H7 (cell line): ENCODE results near the gene FSIP1. TPM values are rescaled to one million over a fixed set of nuclear protein-coding genes. Genes with fewer than 3 reads are reported as not detected.

ENCODE experiments used
- DNase-seq: peaks from one replicate; pipeline ENCODE4 v3.0.0; 2012
- H3K27me3 ChIP-seq: 2 replicates; pipeline ENCODE4 v1.6.0; 2011; ENCODE audit warnings: mild to moderate bottlenecking, low read length; ENCODE audit not compliant: control insufficient read depth, insufficient read depth
- H3K36me3 ChIP-seq: replicated peaks from 2 replicates; pipeline ENCODE4 v1.5.1; 2011; ENCODE audit warnings: low read length; ENCODE audit not compliant: control insufficient read depth, insufficient read depth
- H3K4me3 ChIP-seq: 2 replicates; pipeline ENCODE4 v1.5.1; 2011; ENCODE audit warnings: low read depth, mild to moderate bottlenecking, control low read depth, low read length, moderate library complexity; ENCODE audit not compliant: insufficient read depth
- total RNA-seq: library from RNA; depleted of rRNA; stranded (reverse); fragments of >200 nt; shearing (Covaris generic); gene quantifications from 2 replicates; pipeline ENCODE4 v1.2.3, GENCODE V29; 2014

FSIP1 gene
- total RNA-seq, 1 experiment from 2014 or later: 0.52 TPM

DNA sequence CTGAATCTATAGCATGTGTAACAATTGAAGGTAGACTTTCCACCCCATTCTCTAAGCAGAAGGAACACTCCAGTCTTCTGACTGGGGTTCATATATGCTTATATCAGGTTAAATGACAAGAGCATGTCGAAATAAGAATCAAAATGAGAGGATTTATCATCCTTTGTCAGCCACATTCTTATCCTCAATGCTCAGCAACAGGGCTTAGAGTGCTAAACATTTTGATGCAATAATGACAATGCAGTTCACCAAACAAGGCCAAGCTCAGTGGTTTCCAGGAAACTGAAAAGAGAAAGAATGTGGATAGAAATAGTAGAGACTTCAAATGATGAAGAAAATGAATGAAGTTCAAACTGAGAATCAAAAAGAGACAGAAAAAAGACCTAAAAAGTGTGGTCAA, 78.0 kb downstream of the FSIP1 start:
- Histone ChIP-seq H3K27me3 (no peaks in the 10 kb centered on the region), H3K4me3 (no peak overlapping the region), H3K36me3 (no peaks in the 10 kb centered on the region)
- peak; percentile 15 for DNase-seq

DNA sequence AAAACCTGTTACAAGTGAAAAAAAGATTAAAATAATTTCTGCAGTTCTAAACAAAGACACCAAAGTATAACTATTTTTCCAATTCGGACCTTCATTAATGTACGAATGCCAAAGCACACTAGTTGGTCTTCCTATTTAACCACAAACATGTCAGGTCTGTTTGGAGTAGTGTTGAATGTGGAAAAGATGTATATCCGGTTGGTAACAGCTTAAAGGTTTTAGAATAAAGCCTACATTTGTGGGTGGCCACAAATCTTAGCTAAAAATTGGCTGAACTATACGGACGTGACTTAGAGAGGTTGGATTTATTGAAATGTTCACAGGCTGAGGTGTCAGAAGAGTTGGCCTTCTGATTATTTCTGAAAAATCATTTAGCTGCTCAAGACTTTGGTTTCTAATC, 78.4 kb downstream of the FSIP1 start:
- no peak for DNase-seq
- Histone ChIP-seq H3K4me3 (no peak overlapping the region), H3K36me3 (no peaks in the 10 kb centered on the region), H3K27me3 (no peaks in the 10 kb centered on the region)

DNA sequence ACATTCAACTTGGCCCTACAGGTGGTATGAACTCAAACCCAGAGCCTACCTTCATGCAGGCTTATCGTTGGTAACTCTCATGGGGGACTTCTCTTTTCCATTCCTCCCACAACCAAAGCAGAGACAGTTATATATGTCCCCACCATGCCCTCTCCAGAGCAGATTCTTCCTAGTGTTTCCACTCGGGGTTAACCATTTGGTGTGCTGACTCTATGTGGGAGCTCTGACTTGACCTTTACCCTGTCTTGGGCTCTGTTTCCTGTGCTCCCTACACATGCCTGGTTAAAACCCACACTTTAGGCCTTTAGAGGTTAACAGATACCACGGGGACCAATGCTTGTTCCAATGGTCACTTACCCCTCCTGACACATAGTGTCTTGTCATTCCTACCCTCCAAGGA, 80.7 kb downstream of the FSIP1 start:
- H3K27me3 ChIP-seq: no peaks in the 10 kb centered on the region
- no peaks in the 10 kb centered on the region for H3K36me3 ChIP-seq
- H3K4me3 ChIP-seq: no peak overlapping the region
- no peak for DNase-seq

DNA sequence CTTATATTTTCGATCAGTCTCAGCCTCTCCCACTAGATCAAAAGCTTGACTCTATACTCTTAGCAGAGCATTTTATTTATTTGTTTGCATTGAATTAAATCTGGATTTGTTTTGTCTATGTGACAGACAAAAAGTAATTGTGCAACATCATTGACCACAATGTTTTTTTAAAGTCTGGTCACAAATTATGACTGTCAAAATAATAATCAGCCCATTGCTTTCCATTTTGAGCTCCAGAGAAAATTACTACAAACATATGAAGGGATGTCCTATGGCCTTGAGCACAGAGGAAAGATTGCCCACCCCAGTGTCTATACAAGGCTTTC, 82.3 kb downstream of the FSIP1 start:
- DNase-seq: no peak
- Histone ChIP-seq H3K4me3 (no peak overlapping the region), H3K27me3 (no peaks in the 10 kb centered on the region), H3K36me3 (no peaks in the 10 kb centered on the region)

DNA sequence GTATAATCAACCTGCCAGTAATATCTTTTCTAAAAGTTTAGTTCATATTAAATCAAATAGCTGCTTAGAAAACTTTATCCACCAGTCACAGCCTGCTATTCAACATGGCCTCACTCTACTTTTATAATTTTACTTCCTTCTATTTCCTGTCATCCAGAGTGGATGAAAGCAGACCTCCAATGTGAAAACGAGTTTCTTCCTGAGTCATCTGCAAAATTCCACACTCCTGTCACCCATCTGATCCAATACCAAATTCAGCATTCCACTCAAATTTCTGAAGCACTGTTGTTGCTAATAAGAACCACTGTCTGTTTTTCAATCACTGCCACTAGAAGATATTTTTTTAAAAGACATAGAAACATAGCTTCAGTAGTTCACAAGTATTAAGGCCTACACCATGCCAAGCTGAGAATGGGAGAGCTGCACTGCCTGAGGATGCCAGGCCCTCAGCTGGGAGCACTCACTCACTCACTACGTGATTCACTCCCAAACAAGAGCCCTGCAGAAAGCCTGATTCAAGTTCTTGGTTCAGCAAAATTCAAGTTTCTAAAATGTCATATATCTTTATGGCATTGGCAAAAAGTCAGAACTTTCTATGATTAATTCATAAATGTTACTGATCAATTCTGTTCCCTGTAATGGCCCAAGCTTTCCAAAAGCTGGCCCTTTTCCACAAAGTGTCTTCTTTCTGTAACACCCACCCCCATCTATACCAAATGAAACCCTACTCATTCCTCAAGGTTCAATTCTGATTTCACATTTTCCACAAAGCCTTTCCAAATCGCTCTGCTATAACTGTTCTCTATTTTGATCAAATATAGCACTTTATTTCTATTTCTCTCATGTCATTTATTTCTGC, 82.9 kb downstream of the FSIP1 start:
- Histone ChIP-seq H3K4me3 (no peak overlapping the region), H3K36me3 (no peaks in the 10 kb centered on the region), H3K27me3 (no peaks in the 10 kb centered on the region)
- DNase-seq: no peak

DNA sequence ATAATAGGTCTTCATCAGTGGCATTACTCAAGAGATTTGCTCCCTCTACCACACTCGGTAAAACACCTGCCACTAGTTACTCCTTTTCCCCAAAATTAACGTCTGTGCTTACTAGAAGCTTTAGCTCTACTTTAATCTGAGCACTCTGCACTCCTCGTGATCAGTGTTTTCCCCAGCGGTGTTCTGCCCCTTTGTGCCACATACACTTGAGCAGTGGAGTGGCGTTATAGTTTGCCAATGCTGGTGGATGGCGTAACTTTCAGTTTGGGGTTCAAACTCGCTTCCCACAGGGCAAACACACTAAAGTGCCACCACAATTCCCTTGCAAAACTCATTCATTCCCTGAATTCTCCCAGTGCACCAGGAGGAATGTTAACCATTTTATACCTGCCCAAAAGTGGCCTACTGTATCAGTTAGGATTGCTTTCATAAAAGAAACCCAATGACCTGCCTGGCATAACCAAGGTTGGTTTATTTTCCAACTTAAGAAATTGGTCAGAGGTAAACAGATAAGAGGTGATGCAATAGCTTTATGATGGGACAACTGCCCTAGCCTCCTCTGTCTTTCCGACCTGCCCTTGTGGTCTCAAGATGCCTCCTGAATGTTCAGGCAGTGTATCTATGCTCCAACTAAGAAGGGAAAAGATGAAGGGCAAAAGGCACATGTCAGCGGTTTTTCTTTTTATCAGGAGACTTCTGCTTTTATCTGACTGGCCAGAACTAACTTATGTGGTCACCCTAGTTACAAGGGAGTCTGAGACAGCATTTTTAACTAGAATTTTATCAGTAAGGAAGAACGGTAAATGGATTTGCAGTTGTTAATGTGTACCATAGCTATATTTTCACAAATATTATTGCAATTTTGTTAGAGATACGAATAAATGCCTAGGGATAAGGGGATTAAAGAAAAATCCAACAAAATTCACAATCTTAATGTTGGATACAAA, 83.9 kb downstream of the FSIP1 start:
- Histone ChIP-seq H3K27me3 (no peaks in the 10 kb centered on the region), H3K4me3 (no peak overlapping the region), H3K36me3 (no peaks in the 10 kb centered on the region)
- DNase-seq: no peak

DNA sequence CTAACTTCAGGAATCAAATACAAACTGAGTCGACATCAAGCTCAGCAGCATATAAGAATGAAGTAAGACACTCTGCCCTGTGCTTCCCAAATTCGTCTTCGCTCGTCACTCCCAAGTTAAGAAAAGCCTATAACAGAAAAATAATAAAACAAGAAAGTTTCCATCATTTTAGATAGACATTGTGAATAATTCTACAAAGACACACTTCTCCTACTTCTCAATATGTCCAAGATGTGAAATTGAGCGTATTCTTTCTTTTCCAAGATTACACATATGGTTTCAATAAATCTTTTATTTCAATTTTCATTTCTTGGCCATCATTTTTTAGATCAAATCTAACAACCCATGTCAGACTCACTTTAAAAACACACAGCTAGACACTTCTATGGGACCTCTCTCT, 85.1 kb downstream of the FSIP1 start:
- Histone ChIP-seq H3K36me3 (no peaks in the 10 kb centered on the region), H3K4me3 (no peak overlapping the region), H3K27me3 (no peaks in the 10 kb centered on the region)
- no peak for DNase-seq

DNA sequence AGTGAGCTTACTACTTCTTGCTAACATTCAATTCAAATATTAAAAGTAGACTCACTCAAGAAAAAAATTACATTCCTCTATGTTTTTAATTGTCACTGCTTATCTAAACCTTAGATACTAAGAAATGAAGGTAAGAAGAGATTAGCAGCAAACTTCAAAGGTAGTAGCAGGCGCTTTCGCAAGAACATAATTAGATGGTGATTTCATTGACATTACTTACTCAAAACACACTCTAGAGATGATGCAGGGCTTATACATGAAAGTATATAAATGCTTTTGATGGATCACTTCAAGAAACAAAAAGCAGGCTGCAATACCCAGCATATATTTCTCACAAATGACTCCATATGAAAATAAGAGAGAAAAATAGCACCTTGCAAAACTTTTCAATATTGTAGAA, 86.8 kb downstream of the FSIP1 start:
- Histone ChIP-seq H3K4me3 (no peak overlapping the region), H3K27me3 (no peaks in the 10 kb centered on the region), H3K36me3 (no peaks in the 10 kb centered on the region)
- DNase-seq: no peak

DNA sequence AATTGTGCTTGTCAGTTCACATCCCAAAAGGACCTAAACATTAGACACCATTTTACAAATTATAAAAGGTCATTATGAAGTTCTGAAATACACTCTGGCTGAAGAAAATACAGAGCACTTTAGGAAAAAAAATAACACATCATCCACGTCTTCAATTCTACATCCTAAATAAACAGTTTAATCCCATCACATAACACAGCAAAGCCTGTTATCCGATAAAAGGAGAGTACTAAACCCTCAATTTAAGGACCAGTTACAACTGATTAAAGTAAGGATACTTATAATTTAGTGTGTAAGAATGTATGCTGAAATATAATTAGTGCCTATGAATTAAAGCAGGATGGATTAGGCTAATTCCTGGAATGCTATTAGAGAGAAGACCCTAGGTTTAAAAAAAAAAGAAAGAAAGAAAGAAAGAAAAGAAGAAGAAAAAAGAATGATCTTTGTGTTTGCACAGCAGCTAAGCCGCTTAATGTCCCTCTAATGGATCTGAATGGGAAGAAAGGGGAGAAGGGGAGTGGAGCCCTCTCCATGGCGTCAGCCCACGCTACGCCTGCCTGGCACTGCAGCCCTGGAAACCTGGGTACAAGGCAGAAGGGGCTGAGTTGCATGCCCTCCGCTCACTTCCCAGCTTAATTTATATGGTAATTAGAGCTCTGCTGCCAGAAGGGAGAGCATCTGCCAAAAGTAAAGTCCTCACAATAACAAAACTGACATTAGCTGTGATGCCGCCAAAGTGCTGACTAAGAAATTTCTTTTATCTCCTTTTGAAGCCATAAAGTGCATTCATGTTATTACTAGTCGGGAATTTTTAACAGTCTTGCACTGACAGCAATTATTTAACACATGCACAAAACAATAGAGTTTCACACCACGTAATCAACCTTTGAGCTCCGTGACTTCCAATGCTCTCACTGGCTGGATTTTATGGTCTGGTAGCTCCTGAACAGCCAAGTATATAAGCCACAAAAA, 90.0 kb downstream of the FSIP1 start:
- H3K36me3 ChIP-seq: no peaks in the 10 kb centered on the region
- H3K27me3 ChIP-seq: no peaks in the 10 kb centered on the region
- H3K4me3 ChIP-seq: no peak overlapping the region
- peak; percentile 16 for DNase-seq

DNA sequence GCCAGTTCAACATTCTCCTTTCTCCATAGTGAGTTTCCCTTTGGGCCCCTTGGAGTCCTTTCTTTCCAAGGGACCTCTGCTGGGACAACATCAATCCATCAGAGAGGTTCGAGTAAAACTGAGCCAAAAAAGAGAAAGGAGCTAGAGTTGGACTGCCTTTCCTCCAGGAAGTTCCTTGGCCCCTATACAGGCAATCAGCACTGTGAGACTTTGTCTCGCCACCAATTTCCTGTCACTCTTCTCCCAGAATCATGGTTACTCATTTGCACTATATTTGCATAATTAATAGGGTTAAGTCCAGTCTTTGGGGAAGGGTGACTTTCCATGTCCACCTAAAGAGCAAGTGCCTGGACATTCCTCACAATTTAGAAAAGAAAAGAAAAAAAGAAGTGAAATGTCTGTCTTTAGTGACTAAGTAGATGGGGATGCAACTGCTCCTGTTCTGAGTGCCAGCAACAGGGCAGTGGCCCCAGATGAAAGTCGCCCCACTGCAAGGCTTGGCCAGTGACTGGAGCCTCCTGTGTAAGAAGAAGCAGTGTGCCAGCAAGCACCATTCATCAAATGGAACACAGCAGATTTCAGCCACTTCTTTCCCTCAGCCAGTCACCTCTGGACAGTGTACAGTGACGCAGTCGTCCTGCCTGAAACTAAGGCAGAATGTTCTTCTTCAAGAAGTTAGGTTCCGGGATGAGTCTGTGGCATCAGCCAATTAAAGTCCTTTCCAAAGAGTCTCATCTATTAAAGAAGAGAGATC, 91.6 kb downstream of the FSIP1 start:
- no peak for DNase-seq
- Histone ChIP-seq H3K36me3 (no peaks in the 10 kb centered on the region), H3K27me3 (no peaks in the 10 kb centered on the region), H3K4me3 (no peak overlapping the region)

DNA sequence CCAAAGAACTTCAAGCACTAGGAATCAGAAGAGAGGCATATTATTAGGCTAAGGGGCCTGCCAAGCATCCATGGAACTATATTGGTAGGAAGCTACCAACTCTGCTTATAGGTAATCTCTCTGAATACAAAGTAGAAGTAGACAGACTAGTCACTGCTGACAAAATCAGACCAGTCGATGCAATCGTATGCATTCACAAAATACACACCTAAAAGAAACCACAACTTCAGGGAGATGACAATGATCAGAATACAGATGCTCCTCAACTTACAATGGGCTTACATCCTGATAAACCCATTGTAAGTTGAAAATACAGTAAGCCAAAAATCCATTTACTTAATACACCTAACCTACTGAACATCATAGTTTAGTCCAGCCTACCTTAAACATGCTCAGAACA, 94.7 kb downstream of the FSIP1 start:
- no peak overlapping the region for H3K4me3 ChIP-seq
- no peaks in the 10 kb centered on the region for H3K36me3 ChIP-seq
- H3K27me3 ChIP-seq: no peaks in the 10 kb centered on the region
- no peak for DNase-seq

DNA sequence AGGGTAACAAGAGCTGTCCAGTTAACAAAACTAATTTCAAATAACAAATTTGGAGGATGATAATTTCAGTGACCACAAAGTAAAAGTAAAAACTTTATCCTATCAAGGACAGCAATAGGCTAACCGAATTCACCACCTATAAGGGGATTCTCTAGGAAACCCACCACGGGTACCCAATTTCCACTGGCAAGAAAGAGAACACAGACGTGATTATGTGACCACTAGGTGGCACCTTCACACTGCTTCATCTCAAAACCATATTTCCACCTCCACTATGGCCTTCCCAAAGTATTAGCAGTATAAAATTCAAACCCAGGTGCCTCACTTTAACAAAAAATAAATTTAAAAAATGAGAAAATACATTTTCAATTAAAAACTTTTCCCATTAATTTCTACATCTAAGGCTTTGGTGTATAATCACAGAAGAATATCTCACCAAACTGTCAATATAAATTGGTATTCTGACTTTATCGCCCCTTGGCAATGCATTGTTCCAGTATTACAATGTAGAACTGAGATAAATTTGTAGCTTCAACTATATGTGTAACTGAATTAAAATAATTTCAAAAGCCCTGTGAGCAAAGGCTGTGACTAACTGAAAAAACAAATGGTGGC, 96.5 kb downstream of the FSIP1 start:
- Histone ChIP-seq H3K36me3 (no peaks in the 10 kb centered on the region), H3K27me3 (no peaks in the 10 kb centered on the region), H3K4me3 (no peak overlapping the region)
- DNase-seq: peak; percentile 46

DNA sequence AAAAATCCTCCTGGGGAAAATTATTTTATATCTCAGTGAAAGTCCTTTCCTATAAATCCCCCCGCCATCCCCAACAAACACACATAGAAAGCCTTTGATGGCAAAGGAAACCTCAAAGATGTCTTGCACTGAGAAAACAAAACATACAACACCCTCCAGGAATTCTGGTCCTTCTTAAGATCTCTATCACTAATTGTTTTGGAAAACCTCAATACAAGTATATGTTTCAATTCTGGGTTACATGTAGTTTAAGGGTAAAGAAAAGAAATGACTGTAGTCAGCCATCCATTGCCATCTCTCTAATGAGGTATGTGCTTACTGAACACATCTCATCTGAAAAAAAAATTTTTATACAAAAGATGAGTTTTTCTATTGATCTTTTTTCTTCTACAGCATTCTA, 97.3 kb downstream of the FSIP1 start:
- DNase-seq: no peak
- Histone ChIP-seq H3K4me3 (no peak overlapping the region), H3K36me3 (no peaks in the 10 kb centered on the region), H3K27me3 (no peaks in the 10 kb centered on the region)
